C4-2B (cell line): ENCODE results near the gene SLC35F6.
"Not testable (repeated sequence)": the region's sequence is repeated elsewhere in the genome, so short reads cannot be mapped to it uniquely, and the experiment has no call there.

Source experiments
- H3K27ac ChIP-seq: fragments of 450-650 bp; 2 replicates; pipeline ENCODE4 v1.5.1; 2017
- ZFX ChIP-seq: fragments of 450-650 bp; IDR thresholded peaks from 2 replicates; pipeline ENCODE4 v1.6.1; 2017
- TF ChIP-seq, protein P1 (sequence below): fragments of 450-650 bp; conservative IDR thresholded peaks from 2 replicates; pipeline ENCODE4 v1.5.1; 2017; ENCODE audit warnings: mild to moderate bottlenecking

Gene SLC35F6

DNA sequence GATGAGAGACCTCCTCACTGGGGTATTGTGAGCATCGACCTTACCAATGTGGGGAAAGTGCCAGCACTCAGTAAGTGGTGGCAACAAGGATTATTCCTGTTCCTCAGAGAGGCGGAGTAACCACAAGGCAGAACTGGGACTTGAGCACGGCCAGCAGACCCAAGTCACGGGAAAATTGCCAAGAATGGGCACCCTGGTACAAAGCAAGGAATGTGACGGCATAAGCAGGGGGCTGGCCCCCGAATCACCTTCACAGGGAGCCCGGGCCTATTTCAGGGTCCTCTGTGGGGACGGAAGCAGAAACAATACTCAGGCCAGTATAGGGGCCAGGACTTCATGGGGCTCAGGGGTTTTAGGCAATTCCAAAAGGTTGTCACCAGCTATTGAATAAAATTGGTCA is 47.2 kb downstream of the SLC35F6 start:
- no peak overlapping the region for H3K27ac ChIP-seq
- TF ChIP-seq, protein P1, sequence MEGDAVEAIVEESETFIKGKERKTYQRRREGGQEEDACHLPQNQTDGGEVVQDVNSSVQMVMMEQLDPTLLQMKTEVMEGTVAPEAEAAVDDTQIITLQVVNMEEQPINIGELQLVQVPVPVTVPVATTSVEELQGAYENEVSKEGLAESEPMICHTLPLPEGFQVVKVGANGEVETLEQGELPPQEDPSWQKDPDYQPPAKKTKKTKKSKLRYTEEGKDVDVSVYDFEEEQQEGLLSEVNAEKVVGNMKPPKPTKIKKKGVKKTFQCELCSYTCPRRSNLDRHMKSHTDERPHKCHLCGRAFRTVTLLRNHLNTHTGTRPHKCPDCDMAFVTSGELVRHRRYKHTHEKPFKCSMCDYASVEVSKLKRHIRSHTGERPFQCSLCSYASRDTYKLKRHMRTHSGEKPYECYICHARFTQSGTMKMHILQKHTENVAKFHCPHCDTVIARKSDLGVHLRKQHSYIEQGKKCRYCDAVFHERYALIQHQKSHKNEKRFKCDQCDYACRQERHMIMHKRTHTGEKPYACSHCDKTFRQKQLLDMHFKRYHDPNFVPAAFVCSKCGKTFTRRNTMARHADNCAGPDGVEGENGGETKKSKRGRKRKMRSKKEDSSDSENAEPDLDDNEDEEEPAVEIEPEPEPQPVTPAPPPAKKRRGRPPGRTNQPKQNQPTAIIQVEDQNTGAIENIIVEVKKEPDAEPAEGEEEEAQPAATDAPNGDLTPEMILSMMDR = no peak

- TF ChIP-seq, protein P1 = no peak
- TF ChIP-seq ZFX = no peak
- no peak overlapping the region for H3K27ac ChIP-seq
These were observed 48.0 kb downstream of the SLC35F6 start for GRCh38 chr2:26811791-26812694.

GRCh38 chr2:26812731-26813130 is 48.6 kb downstream of the SLC35F6 start:
- no peak overlapping the region for H3K27ac ChIP-seq
- TF ChIP-seq ZFX = no peak
- TF ChIP-seq, protein P1 = no peak

- H3K27ac ChIP-seq = not testable (repeated sequence)
These were observed 50.1 kb downstream of the SLC35F6 start for GRCh38 chr2:26814072-26814765.

GRCh38 chr2:26816893-26817292 is 52.8 kb downstream of the SLC35F6 start:
- TF ChIP-seq, protein P1 = no peak
- TF ChIP-seq ZFX = no peak
- no peak overlapping the region for H3K27ac ChIP-seq

DNA sequence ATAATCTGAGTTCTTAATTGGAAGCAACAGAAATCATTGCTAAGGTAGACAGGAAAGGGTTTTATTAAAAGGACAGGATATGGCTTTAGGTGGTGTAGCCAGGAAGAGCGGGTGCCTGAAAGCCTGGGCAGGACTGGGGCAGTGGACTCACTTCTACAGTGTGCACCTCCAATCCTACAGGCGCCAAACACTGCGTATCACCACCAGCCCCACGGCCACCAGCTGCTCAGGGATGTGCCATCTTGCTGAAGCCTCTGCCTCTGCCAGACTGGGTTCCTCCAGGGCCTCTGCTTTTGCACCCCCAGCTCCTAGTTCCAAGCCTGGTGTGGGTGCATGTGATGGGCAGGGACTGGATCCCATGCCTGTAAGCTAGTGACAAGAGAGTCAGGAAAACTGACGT is 54.2 kb downstream of the SLC35F6 start:
- no peak for TF ChIP-seq ZFX
- TF ChIP-seq, protein P1 = no peak

DNA sequence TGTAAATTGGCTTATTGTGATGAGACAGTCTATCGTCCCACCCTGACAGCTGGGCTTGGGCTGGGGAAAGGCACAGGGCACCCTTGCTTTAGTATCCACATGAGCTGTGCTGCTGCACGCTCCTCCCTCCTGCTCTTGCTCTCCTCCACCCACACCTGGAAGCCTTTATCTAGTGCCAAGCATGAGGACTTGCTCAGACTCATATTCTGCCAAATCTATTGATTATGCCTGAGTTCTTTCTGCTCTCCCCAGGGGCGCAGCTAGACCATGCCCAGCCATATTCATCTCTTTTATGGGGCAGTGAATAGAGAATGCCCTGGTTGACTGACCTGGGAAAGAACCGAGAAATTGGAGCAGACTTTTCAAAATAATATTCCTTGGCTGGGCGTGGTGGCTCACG is 54.9 kb downstream of the SLC35F6 start:
- H3K27ac ChIP-seq = no peak overlapping the region
- TF ChIP-seq, protein P1 = no peak
- no peak for TF ChIP-seq ZFX

More for the DNA sequence above, 54.2 kb downstream of the SLC35F6 start:
- no peak overlapping the region for H3K27ac ChIP-seq
